Keratinocyte (primary cell): ENCODE results near the gene PLEKHG2. TPM values are rescaled to one million over a fixed set of nuclear protein-coding genes. Genes with fewer than 3 reads are reported as not detected.

Source experiments
- DNase-seq: peaks from one replicate; pipeline ENCODE4 v3.0.0-alpha.2; 2011; ENCODE audit warnings: low read depth, missing footprints, low spot score
- FAIRE-seq: peaks from 2 replicates; lab custom pipeline; 2011; peaks lifted over from hg19 to GRCh38; lab: Jason Lieb, UNC
- H2AFZ ChIP-seq: 2 replicates; pipeline ENCODE4 v1.6.0; 2012; ENCODE audit warnings: low read length, control low read depth, inconsistent platforms; ENCODE audit not compliant: control insufficient read depth
- H3K27ac ChIP-seq: 2 replicates; pipeline ENCODE4 v1.5.1; 2011; ENCODE audit warnings: low read length; ENCODE audit not compliant: control insufficient read depth, insufficient read depth
- H3K27me3 ChIP-seq: 3 replicates; pipeline ENCODE4 v1.6.0; 2011; ENCODE audit warnings: low read length; ENCODE audit not compliant: control insufficient read depth, insufficient read depth; ENCODE audit errors: extremely low read depth
- H3K36me3 ChIP-seq, 2 experiments: 2 replicates in 1 of 2; 3 replicates in 1 of 2; pipeline ENCODE4 v1.5.1; 2011; ENCODE audit warnings: low read length in 2 of 2, mild to moderate bottlenecking in 1 of 2; ENCODE audit not compliant: control insufficient read depth in 2 of 2, insufficient read depth in 2 of 2; ENCODE audit errors: extremely low read depth in 1 of 2
- H3K4me1 ChIP-seq: 3 replicates; pipeline ENCODE4 v1.5.1; 2011; ENCODE audit warnings: low read length; ENCODE audit not compliant: control insufficient read depth, insufficient read depth; ENCODE audit errors: extremely low read depth
- H3K4me2 ChIP-seq: 3 replicates; pipeline ENCODE4 v1.6.0; 2011; ENCODE audit warnings: low read depth, low read length; ENCODE audit not compliant: control insufficient read depth, insufficient read depth; ENCODE audit errors: extremely low read depth
- H3K4me3 ChIP-seq, 3 experiments: fragments of 200-600 bp in 1 of 3; sonication (generic) in 1 of 3; 2 replicates in 2 of 3; 3 replicates in 1 of 3; pipeline ENCODE4 v1.5.1; 2011 to 2016; ENCODE audit warnings: low read length in 3 of 3, mild to moderate bottlenecking in 3 of 3, control low read depth in 2 of 3, inconsistent platforms in 1 of 3, low read depth in 1 of 3, mixed read lengths in 1 of 3, mixed run types in 1 of 3, moderate library complexity in 1 of 3; ENCODE audit not compliant: control insufficient read depth in 2 of 3, insufficient read depth in 2 of 3; ENCODE audit errors: extremely low read depth in 1 of 3
- H3K79me2 ChIP-seq: 2 replicates; pipeline ENCODE4 v1.6.0; 2012; ENCODE audit warnings: low read length; ENCODE audit not compliant: control insufficient read depth, insufficient read depth
- H3K9ac ChIP-seq: 3 replicates; pipeline ENCODE4 v1.6.0; 2011; ENCODE audit warnings: low read length; ENCODE audit not compliant: control insufficient read depth, insufficient read depth; ENCODE audit errors: extremely low read depth
- H3K9me1 ChIP-seq: 3 replicates; pipeline ENCODE4 v1.6.0; 2011; ENCODE audit warnings: low read length; ENCODE audit not compliant: control insufficient read depth, insufficient read depth; ENCODE audit errors: extremely low read depth
- H3K9me3 ChIP-seq: 2 replicates; pipeline ENCODE4 v1.5.1; 2012; ENCODE audit warnings: low read depth, low read length; ENCODE audit not compliant: control insufficient read depth
- H4K20me1 ChIP-seq: 3 replicates; pipeline ENCODE4 v1.6.0; 2011; ENCODE audit warnings: low read length; ENCODE audit not compliant: control insufficient read depth, insufficient read depth; ENCODE audit errors: extremely low read depth
- EZH2 ChIP-seq: IDR thresholded peaks from one replicate; pipeline ENCODE4 v1.6.1; 2012; ENCODE audit warnings: inconsistent platforms, mild to moderate bottlenecking, low read length, moderate library complexity
- dilution Hi-C: fragments of 300-500 bp; cut with MboI; formaldehyde crosslinking; loops from one replicate; pipeline ENCODE4 v1.7.0; 2020; ENCODE audit warnings: low sequenced_read_pairs; ENCODE audit not compliant: extremely low pct_ligation_motif_present
- polyA plus RNA-seq, 5 experiments: library from polyadenylated mRNA; depleted of rRNA in 3 of 5; stranded (reverse) in 3 of 5; stranded (forward) in 1 of 5; unstranded in 1 of 5; fragments of >200 nt; gene quantifications; 1 replicate in 1 of 5; 2 replicates in 3 of 5; 3 replicates in 1 of 5; pipeline versions ENCODE4 v1.2.1 to v1.2.3, GENCODE V29; 2011 to 2012; ENCODE audit warnings: missing spikeins in 2 of 5, low read depth in 1 of 5, low replicate concordance in 1 of 5
- TF ChIP-seq, protein P1 (sequence below), 3 experiments: IDR thresholded peaks in 1 of 3; conservative IDR thresholded peaks in 1 of 3; optimal IDR thresholded peaks in 1 of 3; 2 replicates in 2 of 3; 3 replicates in 1 of 3; pipeline versions ENCODE3 to v1.5.1; 2011; ENCODE audit warnings: low read length in 3 of 3, mild to moderate bottlenecking in 3 of 3, moderate library complexity in 2 of 3, control low read depth in 1 of 3, inconsistent platforms in 1 of 3; ENCODE audit not compliant: insufficient read depth in 2 of 3; ENCODE audit errors: extremely low read depth in 1 of 3

PLEKHG2 gene
- polyA plus RNA-seq, 1 donor (not counting 4 experiments of a cell fraction or from before 2014, with no cell fraction given) = 5.2 TPM

- dilution Hi-C loops = no loop called here
- TF ChIP-seq, protein P1, sequence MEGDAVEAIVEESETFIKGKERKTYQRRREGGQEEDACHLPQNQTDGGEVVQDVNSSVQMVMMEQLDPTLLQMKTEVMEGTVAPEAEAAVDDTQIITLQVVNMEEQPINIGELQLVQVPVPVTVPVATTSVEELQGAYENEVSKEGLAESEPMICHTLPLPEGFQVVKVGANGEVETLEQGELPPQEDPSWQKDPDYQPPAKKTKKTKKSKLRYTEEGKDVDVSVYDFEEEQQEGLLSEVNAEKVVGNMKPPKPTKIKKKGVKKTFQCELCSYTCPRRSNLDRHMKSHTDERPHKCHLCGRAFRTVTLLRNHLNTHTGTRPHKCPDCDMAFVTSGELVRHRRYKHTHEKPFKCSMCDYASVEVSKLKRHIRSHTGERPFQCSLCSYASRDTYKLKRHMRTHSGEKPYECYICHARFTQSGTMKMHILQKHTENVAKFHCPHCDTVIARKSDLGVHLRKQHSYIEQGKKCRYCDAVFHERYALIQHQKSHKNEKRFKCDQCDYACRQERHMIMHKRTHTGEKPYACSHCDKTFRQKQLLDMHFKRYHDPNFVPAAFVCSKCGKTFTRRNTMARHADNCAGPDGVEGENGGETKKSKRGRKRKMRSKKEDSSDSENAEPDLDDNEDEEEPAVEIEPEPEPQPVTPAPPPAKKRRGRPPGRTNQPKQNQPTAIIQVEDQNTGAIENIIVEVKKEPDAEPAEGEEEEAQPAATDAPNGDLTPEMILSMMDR (optimal IDR thresholded peaks at IDR 0.05 in 1 of 3, IDR thresholded peaks at IDR 0.05 in 1 of 3, conservative IDR thresholded peaks at IDR 0.05 in 1 of 3; ENCODE audit: extremely low read depth in 1 of 3, insufficient read depth in 2 of 3, low read length in 3 of 3) = no peak
- TF ChIP-seq EZH2 = no peak
- FAIRE-seq (no peak), DNase-seq (no peak)
- Histone ChIP-seq H2AFZ (no peak overlapping the region), H3K9me3 (no peaks in the 10 kb centered on the region), H3K9me1 (no peaks in the 10 kb centered on the region), H3K4me2 (no peak overlapping the region), H3K27ac (no peak overlapping the region), H3K4me3 (no peak overlapping the region), H3K79me2 (peaks cover 2% of the 10 kb centered on the region), H3K27me3 (no peaks in the 10 kb centered on the region), H4K20me1 (no peaks in the 10 kb centered on the region), H3K4me1 (no peaks in the 10 kb centered on the region), H3K9ac (no peak overlapping the region), H3K36me3 (peaks cover 60 to 75% of the 10 kb centered on the region in 2 experiments)
These were observed 56.6 kb downstream of the PLEKHG2 start for GRCh38 chr19:39469036-39469435.

DNA sequence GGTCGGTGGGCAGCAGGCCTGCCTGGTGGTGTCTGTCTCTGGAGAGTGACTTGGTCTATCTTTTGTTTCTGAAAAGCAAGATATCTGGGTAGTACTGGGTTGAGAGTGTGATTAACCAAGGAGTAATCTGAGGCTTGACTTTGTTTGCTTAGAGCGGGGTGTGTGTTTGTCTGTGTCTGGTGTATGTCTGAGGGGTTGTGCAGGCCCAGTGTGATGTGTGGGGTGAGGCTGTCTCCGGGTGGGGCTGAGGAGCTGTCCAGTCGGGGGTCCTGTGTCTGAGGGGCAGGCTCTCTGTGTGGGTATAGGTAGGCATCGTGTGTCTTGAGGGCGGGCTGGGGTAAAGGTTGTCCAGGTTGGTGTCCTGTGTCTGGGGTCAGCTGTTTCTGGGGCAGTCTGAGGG lies 57.1 kb downstream of the PLEKHG2 start:
- H3K4me2 ChIP-seq = no peak overlapping the region
- no peaks in the 10 kb centered on the region for H3K27me3 ChIP-seq
- H3K27ac ChIP-seq = no peak overlapping the region
- dilution Hi-C loops = no loop called here
- no peak overlapping the region for H3K9ac ChIP-seq
- no peaks in the 10 kb centered on the region for H3K9me1 ChIP-seq
- TF ChIP-seq, protein P1 (optimal IDR thresholded peaks at IDR 0.05 in 1 of 3, IDR thresholded peaks at IDR 0.05 in 1 of 3, conservative IDR thresholded peaks at IDR 0.05 in 1 of 3; ENCODE audit: extremely low read depth in 1 of 3, insufficient read depth in 2 of 3, low read length in 3 of 3) = no peak
- TF ChIP-seq EZH2 = no peak
- H4K20me1 ChIP-seq = no peaks in the 10 kb centered on the region
- H3K36me3 ChIP-seq = peaks cover 65 to 80% of the 10 kb centered on the region in 2 experiments
- H3K4me1 ChIP-seq = no peaks in the 10 kb centered on the region
- H3K79me2 ChIP-seq = peaks cover 2% of the 10 kb centered on the region
- FAIRE-seq (no peak), DNase-seq (no peak)
- H2AFZ ChIP-seq = no peak overlapping the region
- no peak overlapping the region for H3K4me3 ChIP-seq
- no peaks in the 10 kb centered on the region for H3K9me3 ChIP-seq
